Astrocyte (in vitro differentiated cells and primary cell): Measurements from ENCODE around the gene ZNF284. TPM values are rescaled to one million over a fixed set of nuclear protein-coding genes. Genes with fewer than 3 reads are reported as not detected.
"Not testable (repeated sequence)": the region's sequence is repeated elsewhere in the genome, so short reads cannot be mapped to it uniquely, and the experiment has no call there.

Experiments used
- DNase-seq: peaks from one replicate; pipeline ENCODE4 v3.0.0-alpha.2; 2010; ENCODE audit warnings: low read depth
- FAIRE-seq: peaks from 2 replicates; lab custom pipeline; 2011; peaks lifted over from hg19 to GRCh38; lab: Jason Lieb, UNC
- H2AFZ ChIP-seq: 2 replicates; pipeline ENCODE4 v1.6.0; 2012; ENCODE audit warnings: low read depth, low read length, inconsistent platforms
- H3K27ac ChIP-seq: 2 replicates; pipeline ENCODE4 v1.5.1; 2011; ENCODE audit warnings: low read depth, low read length, inconsistent platforms
- H3K27me3 ChIP-seq: 2 replicates; pipeline ENCODE4 v1.6.0; 2011; ENCODE audit warnings: low read length, inconsistent platforms; ENCODE audit not compliant: insufficient read depth
- H3K36me3 ChIP-seq: 2 replicates; pipeline ENCODE4 v1.5.1; 2011; ENCODE audit warnings: low read length, inconsistent platforms; ENCODE audit not compliant: insufficient read depth
- H3K4me1 ChIP-seq: 2 replicates; pipeline ENCODE4 v1.5.1; 2011; ENCODE audit warnings: low read length, inconsistent platforms; ENCODE audit not compliant: insufficient read depth
- H3K4me2 ChIP-seq: 2 replicates; pipeline ENCODE4 v1.6.0; 2012; ENCODE audit warnings: low read length, inconsistent platforms
- H3K4me3 ChIP-seq: 2 replicates; pipeline ENCODE4 v1.5.1; 2011; ENCODE audit warnings: low read depth, mild to moderate bottlenecking, low read length, inconsistent platforms; ENCODE audit not compliant: insufficient read depth
- H3K79me2 ChIP-seq: 2 replicates; pipeline ENCODE4 v1.6.0; 2012; ENCODE audit warnings: mild to moderate bottlenecking, low read length, inconsistent platforms; ENCODE audit not compliant: insufficient read depth
- H3K9ac ChIP-seq: 2 replicates; pipeline ENCODE4 v1.6.0; 2012; ENCODE audit warnings: mild to moderate bottlenecking, low read length, inconsistent platforms
- H3K9me3 ChIP-seq: 2 replicates; pipeline ENCODE4 v1.5.1; 2012; ENCODE audit warnings: low read depth, mild to moderate bottlenecking, low read length, inconsistent platforms; ENCODE audit not compliant: insufficient read depth
- H4K20me1 ChIP-seq: 2 replicates; pipeline ENCODE4 v1.6.0; 2012; ENCODE audit warnings: low read length, inconsistent platforms; ENCODE audit not compliant: insufficient read depth
- H3K27ac Mint-ChIP-seq: one replicate; pipeline ENCODE4 v1.8.0; 2021; ENCODE audit warnings: mild to moderate bottlenecking, mixed read lengths; ENCODE audit not compliant: unreplicated experiment
- H3K27me3 Mint-ChIP-seq: one replicate; pipeline ENCODE4 v1.8.0; 2021; ENCODE audit warnings: low read depth, mixed read lengths; ENCODE audit not compliant: unreplicated experiment
- H3K36me3 Mint-ChIP-seq: one replicate; pipeline ENCODE4 v1.8.0; 2021; ENCODE audit warnings: low read depth, mixed read lengths; ENCODE audit not compliant: unreplicated experiment
- H3K4me1 Mint-ChIP-seq: one replicate; pipeline ENCODE4 v1.8.0; 2021; ENCODE audit warnings: low read depth, mixed read lengths; ENCODE audit not compliant: unreplicated experiment
- H3K4me3 Mint-ChIP-seq: one replicate; pipeline ENCODE4 v1.8.0; 2021; ENCODE audit warnings: mild to moderate bottlenecking, moderate library complexity, mixed read lengths; ENCODE audit not compliant: unreplicated experiment
- H3K9me3 Mint-ChIP-seq: one replicate; pipeline ENCODE4 v1.8.0; 2021; ENCODE audit warnings: mild to moderate bottlenecking, mixed read lengths; ENCODE audit not compliant: unreplicated experiment
- EZH2 ChIP-seq: IDR thresholded peaks from 2 replicates; pipeline ENCODE4 v1.6.1; 2012; ENCODE audit warnings: mild to moderate bottlenecking, low read length, inconsistent platforms; ENCODE audit not compliant: insufficient read depth
- total RNA-seq: library from RNA; stranded (reverse); gene quantifications from 2 replicates; pipeline ENCODE4 v1.2.1, GENCODE V29; 2021
- TF ChIP-seq, protein P1 (sequence below): IDR thresholded peaks from 2 replicates; pipeline ENCODE4 v1.5.1; 2011; ENCODE audit warnings: low read depth, mild to moderate bottlenecking, inconsistent platforms, low read length, moderate library complexity; ENCODE audit not compliant: insufficient read depth

ZNF284 gene
- total RNA-seq, 1 donor from 2014 or later: 3.7 TPM

DNA sequence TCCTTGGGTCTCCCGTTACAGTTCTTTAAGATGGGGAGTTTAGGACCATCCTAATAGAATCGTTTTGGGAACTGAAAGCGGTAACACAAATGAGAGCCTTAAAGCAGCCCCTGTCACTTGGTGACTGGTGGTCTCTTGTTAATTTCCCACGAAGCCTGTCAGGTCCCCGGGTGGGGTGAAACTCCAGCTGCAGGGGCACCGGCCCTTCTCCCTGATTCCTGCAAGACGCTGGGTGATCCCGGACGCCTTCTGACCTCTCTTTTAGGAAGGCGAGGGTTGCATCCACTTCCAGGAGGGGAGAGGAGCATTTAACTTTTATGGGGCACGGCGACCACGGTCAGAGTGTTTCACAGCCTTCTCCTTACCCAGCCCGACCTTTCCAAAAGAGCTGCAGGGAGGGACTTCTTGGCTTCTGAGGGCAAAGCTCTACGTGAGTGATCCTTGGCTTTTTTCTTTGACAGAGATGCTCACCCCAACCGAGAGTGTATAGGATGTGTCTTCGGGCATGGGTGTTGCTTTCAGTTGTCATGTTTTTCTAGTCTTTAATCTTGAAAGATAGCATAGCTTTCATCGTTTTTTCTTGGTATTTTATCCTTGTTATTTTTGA lies 41.9 kb downstream of the ZNF284 start:
- peaks cover 19% of the 10 kb centered on the region for H3K79me2 ChIP-seq
- TF ChIP-seq, protein P1, sequence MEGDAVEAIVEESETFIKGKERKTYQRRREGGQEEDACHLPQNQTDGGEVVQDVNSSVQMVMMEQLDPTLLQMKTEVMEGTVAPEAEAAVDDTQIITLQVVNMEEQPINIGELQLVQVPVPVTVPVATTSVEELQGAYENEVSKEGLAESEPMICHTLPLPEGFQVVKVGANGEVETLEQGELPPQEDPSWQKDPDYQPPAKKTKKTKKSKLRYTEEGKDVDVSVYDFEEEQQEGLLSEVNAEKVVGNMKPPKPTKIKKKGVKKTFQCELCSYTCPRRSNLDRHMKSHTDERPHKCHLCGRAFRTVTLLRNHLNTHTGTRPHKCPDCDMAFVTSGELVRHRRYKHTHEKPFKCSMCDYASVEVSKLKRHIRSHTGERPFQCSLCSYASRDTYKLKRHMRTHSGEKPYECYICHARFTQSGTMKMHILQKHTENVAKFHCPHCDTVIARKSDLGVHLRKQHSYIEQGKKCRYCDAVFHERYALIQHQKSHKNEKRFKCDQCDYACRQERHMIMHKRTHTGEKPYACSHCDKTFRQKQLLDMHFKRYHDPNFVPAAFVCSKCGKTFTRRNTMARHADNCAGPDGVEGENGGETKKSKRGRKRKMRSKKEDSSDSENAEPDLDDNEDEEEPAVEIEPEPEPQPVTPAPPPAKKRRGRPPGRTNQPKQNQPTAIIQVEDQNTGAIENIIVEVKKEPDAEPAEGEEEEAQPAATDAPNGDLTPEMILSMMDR: no peak
- no peak for TF ChIP-seq EZH2
- H3K27ac Mint-ChIP-seq: peak overlapping the region; percentile 98
- DNase-seq: no peak
- no peaks in the 10 kb centered on the region for H3K9me3 Mint-ChIP-seq
- H3K4me3 Mint-ChIP-seq: peak overlapping the region; percentile 100
- no peaks in the 10 kb centered on the region for H3K27me3 Mint-ChIP-seq
- H3K9me3 ChIP-seq: peaks cover 4% of the 10 kb centered on the region
- H3K4me3 ChIP-seq: peak overlapping the region; percentile 82
- FAIRE-seq: no peak
- H3K27ac ChIP-seq: peak overlapping the region; percentile 64
- peaks cover 7% of the 10 kb centered on the region for H3K36me3 ChIP-seq
- H3K36me3 Mint-ChIP-seq: peaks cover 13% of the 10 kb centered on the region
- H3K4me1 Mint-ChIP-seq: peaks cover 4% of the 10 kb centered on the region
- peak overlapping the region; percentile 89 for H3K9ac ChIP-seq
- H2AFZ ChIP-seq: peak overlapping the region; percentile 86
- H4K20me1 ChIP-seq: no peaks in the 10 kb centered on the region
- H3K27me3 ChIP-seq: no peaks in the 10 kb centered on the region
- peak overlapping the region; percentile 85 for H3K4me2 ChIP-seq
- H3K4me1 ChIP-seq: peaks cover 5% of the 10 kb centered on the region

DNA sequence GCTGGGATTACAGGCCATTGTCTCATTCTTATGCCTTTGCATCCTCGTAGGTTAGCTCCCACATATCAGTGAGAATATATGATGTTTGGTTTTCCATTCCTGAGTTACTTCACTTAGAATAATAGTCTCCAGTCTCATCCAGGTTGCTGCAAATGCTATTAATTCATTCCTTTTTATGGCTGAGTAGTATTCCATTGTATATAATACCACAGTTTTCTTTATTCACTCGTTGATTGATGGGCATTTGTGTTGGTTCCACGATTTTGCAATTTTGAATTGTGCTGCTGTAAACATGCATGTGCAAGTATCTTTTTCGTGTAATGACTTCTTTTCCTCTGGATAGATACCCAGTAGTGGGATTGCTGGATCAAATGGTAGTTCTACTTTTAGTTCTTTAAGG lies 49.2 kb downstream of the ZNF284 start:
- not testable (repeated sequence) for H3K27ac Mint-ChIP-seq, H3K4me1 Mint-ChIP-seq, H3K9me3 ChIP-seq, H3K4me3 Mint-ChIP-seq, H3K27ac ChIP-seq, H3K4me1 ChIP-seq, H3K4me3 ChIP-seq, H3K4me2 ChIP-seq, H3K27me3 ChIP-seq, DNase-seq, H3K9me3 Mint-ChIP-seq, H3K27me3 Mint-ChIP-seq, H3K79me2 ChIP-seq, H3K9ac ChIP-seq, FAIRE-seq, H4K20me1 ChIP-seq, H2AFZ ChIP-seq
- H3K36me3 Mint-ChIP-seq: peaks cover 59% of the 10 kb centered on the region
- peaks cover 16% of the 10 kb centered on the region for H3K36me3 ChIP-seq

DNA sequence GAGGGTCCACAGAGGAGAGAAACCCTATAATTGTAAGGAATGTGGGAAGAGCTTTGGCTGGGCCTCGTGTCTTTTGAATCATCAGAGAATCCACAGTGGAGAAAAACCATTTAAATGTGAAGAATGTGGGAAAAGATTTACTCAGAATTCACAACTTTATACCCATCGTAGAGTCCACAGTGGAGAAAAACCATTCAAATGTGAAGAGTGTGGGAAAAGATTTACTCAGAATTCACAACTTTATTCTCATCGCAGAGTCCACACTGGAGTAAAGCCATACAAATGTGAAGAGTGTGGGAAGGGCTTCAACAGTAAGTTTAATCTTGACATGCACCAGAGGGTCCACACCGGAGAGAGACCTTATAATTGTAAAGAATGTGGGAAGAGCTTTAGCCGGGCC lies 60.0 kb downstream of the ZNF284 start:
- no peaks in the 10 kb centered on the region for H3K9me3 Mint-ChIP-seq
- Histone ChIP-seq H2AFZ (no peak overlapping the region), H3K79me2 (no peaks in the 10 kb centered on the region), H3K4me2 (no peak overlapping the region), H3K36me3 (peaks cover 24% of the 10 kb centered on the region), H3K27ac (no peak overlapping the region), H3K9me3 (peaks cover 27% of the 10 kb centered on the region), H3K27me3 (no peaks in the 10 kb centered on the region), H3K9ac (no peak overlapping the region), H3K4me3 (no peak overlapping the region), H4K20me1 (no peaks in the 10 kb centered on the region), H3K4me1 (no peaks in the 10 kb centered on the region)
- FAIRE-seq (no peak), DNase-seq (no peak)
- H3K4me3 Mint-ChIP-seq: no peak overlapping the region
- H3K27ac Mint-ChIP-seq: no peak overlapping the region
- TF ChIP-seq, protein P1: no peak
- TF ChIP-seq EZH2: no peak
- peaks cover 8% of the 10 kb centered on the region for H3K36me3 Mint-ChIP-seq
- H3K27me3 Mint-ChIP-seq: no peaks in the 10 kb centered on the region
- no peaks in the 10 kb centered on the region for H3K4me1 Mint-ChIP-seq

Other genes starting within 250 kb of the ZNF284 start
- 10.1 and 11.9 TPM in 2 replicates for gene ZNF283, start 244.8 kb upstream of the ZNF284 start, total RNA-seq
- gene ZNF404, start 188.2 kb upstream of the ZNF284 start, total RNA-seq: 6.4 and 6.6 TPM in 2 replicates
- 13.8 and 15.8 TPM in 2 replicates for gene ZNF45, start 136.9 kb upstream of the ZNF284 start, total RNA-seq
- gene ZNF221, start 120.9 kb upstream of the ZNF284 start, total RNA-seq: 6.0 and 6.6 TPM in 2 replicates
- 6.2 and 6.5 TPM in 2 replicates for gene ZNF155, start 88.0 kb upstream of the ZNF284 start, total RNA-seq
- gene ZNF230, start 69.2 kb upstream of the ZNF284 start, total RNA-seq: 2.1 and 2.7 TPM in 2 replicates
- 4.0 and 5.5 TPM in 2 replicates for gene ZNF222, start 46.8 kb upstream of the ZNF284 start, total RNA-seq
- gene ZNF223, start 20.1 kb upstream of the ZNF284 start, total RNA-seq: 3.5 and 4.1 TPM in 2 replicates
- gene ZNF224, start 22.2 kb downstream of the ZNF284 start, total RNA-seq: 24.6 and 25.2 TPM in 2 replicates
- gene ZNF225, start 41.2 kb downstream of the ZNF284 start, total RNA-seq: 4.5 and 4.7 TPM in 2 replicates
- gene ZNF234, start 69.4 kb downstream of the ZNF284 start, total RNA-seq: 9.0 and 11.6 TPM in 2 replicates
- 24.4 and 27.6 TPM in 2 replicates for gene ZNF226, start 92.9 kb downstream of the ZNF284 start, total RNA-seq
- 10.7 and 18.2 TPM in 2 replicates for gene ZNF227, start 140.4 kb downstream of the ZNF284 start, total RNA-seq
- gene ZNF233, start 187.7 kb downstream of the ZNF284 start, total RNA-seq: 2.1 and 2.7 TPM in 2 replicates
- 4.8 and 6.4 TPM in 2 replicates for gene ZNF235, start 232.9 kb downstream of the ZNF284 start, total RNA-seq